Suprapubic skin (tissue), 4 donors: ENCODE results near the gene TAS2R3. TPM values are rescaled to one million over a fixed set of nuclear protein-coding genes. Genes with fewer than 3 reads are reported as not detected.

Source experiments
- DNase-seq, 2 donors: peaks; one replicate each; pipeline ENCODE4 v3.0.0-alpha.2; 2019; ENCODE audit warnings: low spot score in 2 of 2
- H3K27ac ChIP-seq: fragments of 200-600 bp; sonication (generic); one replicate; pipeline ENCODE4 v1.5.1; 2019
- H3K27me3 ChIP-seq: fragments of 200-600 bp; sonication (generic); one replicate; pipeline ENCODE4 v1.5.1; 2019
- H3K36me3 ChIP-seq: fragments of 200-600 bp; sonication (generic); one replicate; pipeline ENCODE4 v1.5.1; 2019
- H3K4me1 ChIP-seq: fragments of 200-600 bp; sonication (generic); one replicate; pipeline ENCODE4 v1.5.1; 2019
- H3K4me3 ChIP-seq: fragments of 200-600 bp; sonication (generic); one replicate; pipeline ENCODE4 v1.5.1; 2019; ENCODE audit warnings: mild to moderate bottlenecking
- H3K9me3 ChIP-seq: fragments of 200-600 bp; sonication (generic); one replicate; pipeline ENCODE4 v1.5.1; 2019
- CTCF ChIP-seq, 2 donors: fragments of 200-600 bp in 1 of 2; fragments of 450-650 bp in 1 of 2; sonication (generic) in 1 of 2; IDR thresholded peaks; one replicate each; pipeline ENCODE4 v1.5.1; 2016 to 2019; ENCODE audit warnings: antibody characterized with exemption in 2 of 2, mild to moderate bottlenecking in 1 of 2, moderate library complexity in 1 of 2
- EP300 ChIP-seq: sonication (generic); formaldehyde crosslinking; IDR thresholded peaks from one replicate; pipeline ENCODE4 v1.6.1; 2017; ENCODE audit warnings: antibody characterized with exemption
- POLR2A ChIP-seq, 2 donors: fragments of 450-650 bp; IDR thresholded peaks; one replicate each; pipeline ENCODE4 v1.6.1; 2017; ENCODE audit warnings: antibody characterized with exemption in 2 of 2, mild to moderate bottlenecking in 2 of 2, moderate library complexity in 2 of 2
- POLR2AphosphoS5 ChIP-seq, 3 donors: sonication (generic); formaldehyde crosslinking; IDR thresholded peaks; one replicate each; pipeline ENCODE4 v1.6.1; 2017; ENCODE audit warnings: antibody characterized with exemption in 3 of 3
- WGBS: methylation state at CpG from one replicate; pipeline ENCODE4 v1.1.5; 2018; 5-methylcytosine and 5-hydroxymethylcytosine counted together
- total RNA-seq, 4 donors: library from RNA; depleted of rRNA; stranded (reverse); fragments of >200 nt; gene quantifications; one replicate each; pipeline ENCODE4 v1.1.0, GENCODE V29; 2016

Gene TAS2R3
- total RNA-seq: 1 to 10 TPM; 1.1 to 7.5 (median 3.4) TPM

GRCh38 chr7:141763797-141764196, at the start of gene TAS2R3:
TAS2R3 (plus strand) TSS chr7:141764097; CDS start chr7:141764159, 62 bp downstream.
- TF ChIP-seq CTCF (IDR thresholded peaks at IDR 0.05): no peak
- no peak for TF ChIP-seq POLR2AphosphoS5 (IDR thresholded peaks at IDR 0.05)
- no peak for TF ChIP-seq EP300
- TF ChIP-seq POLR2A (IDR thresholded peaks at IDR 0.05): no peak
- 96% methylated on average over 3 of the region's 3 CpGs for WGBS

GRCh38 chr7:141714571-141714970, 49.3 kb upstream of the TAS2R3 start:
- Histone ChIP-seq H3K9me3 (no peaks in the 10 kb centered on the region), H3K36me3 (no peaks in the 10 kb centered on the region), H3K27me3 (no peaks in the 10 kb centered on the region), H3K4me1 (no peaks in the 10 kb centered on the region), H3K4me3 (no peak overlapping the region), H3K27ac (no peak overlapping the region)
- WGBS: 74% methylated on average over 2 of the region's 2 CpGs
- TF ChIP-seq EP300 (no peak), CTCF (IDR thresholded peaks at IDR 0.05) (no peak), POLR2A (IDR thresholded peaks at IDR 0.05) (no peak), POLR2AphosphoS5 (IDR thresholded peaks at IDR 0.05) (no peak)
- no peak for DNase-seq

More at GRCh38 chr7:141763797-141764196, at the start of gene TAS2R3:
- no peak for DNase-seq
- no peaks in the 10 kb centered on the region for H3K4me1 ChIP-seq
- H3K27me3 ChIP-seq: no peaks in the 10 kb centered on the region
- H3K36me3 ChIP-seq: peaks cover 39% of the 10 kb centered on the region
- no peak within 1 kb of the TSS for H3K4me3 ChIP-seq
- H3K9me3 ChIP-seq: no peaks in the 10 kb centered on the region
- H3K27ac ChIP-seq: no peak within 1 kb of the TSS

- H3K9me3 ChIP-seq: no peaks in the 10 kb centered on the region
- no peak overlapping the region for H3K27ac ChIP-seq
- WGBS: 85% methylated on average over 4 of the region's 4 CpGs
- no peak overlapping the region for H3K4me3 ChIP-seq
- H3K36me3 ChIP-seq: no peaks in the 10 kb centered on the region
- no peaks in the 10 kb centered on the region for H3K27me3 ChIP-seq
- no peak for DNase-seq
- TF ChIP-seq POLR2A (IDR thresholded peaks at IDR 0.05) (no peak), POLR2AphosphoS5 (IDR thresholded peaks at IDR 0.05) (no peak), EP300 (no peak), CTCF (IDR thresholded peaks at IDR 0.05) (no peak)
- H3K4me1 ChIP-seq: no peaks in the 10 kb centered on the region
Measured at GRCh38 chr7:141715018-141715417, 48.9 kb upstream of the TAS2R3 start.

- DNase-seq: no peak
- no peak for TF ChIP-seq POLR2A (IDR thresholded peaks at IDR 0.05)
- TF ChIP-seq EP300: no peak
- no peak for TF ChIP-seq CTCF (IDR thresholded peaks at IDR 0.05)
- TF ChIP-seq POLR2AphosphoS5 (IDR thresholded peaks at IDR 0.05): no peak
- Histone ChIP-seq H3K4me3 (no peak overlapping the region), H3K4me1 (no peaks in the 10 kb centered on the region), H3K27ac (no peak overlapping the region), H3K27me3 (no peaks in the 10 kb centered on the region), H3K36me3 (no peaks in the 10 kb centered on the region), H3K9me3 (no peaks in the 10 kb centered on the region)
- 77% methylated on average over 6 of the region's 6 CpGs for WGBS
Measured at GRCh38 chr7:141715794-141716689, 47.9 kb upstream of the TAS2R3 start.

- no peak overlapping the region for H3K27ac ChIP-seq
- H3K4me3 ChIP-seq: no peak overlapping the region
- TF ChIP-seq EP300 (no peak), POLR2A (IDR thresholded peaks at IDR 0.05) (no peak), POLR2AphosphoS5 (IDR thresholded peaks at IDR 0.05) (no peak), CTCF (IDR thresholded peaks at IDR 0.05) (no peak)
- WGBS: 95% methylated on average over 1 of the region's 1 CpG
- no peaks in the 10 kb centered on the region for H3K36me3 ChIP-seq
- no peaks in the 10 kb centered on the region for H3K27me3 ChIP-seq
- H3K4me1 ChIP-seq: no peaks in the 10 kb centered on the region
- no peaks in the 10 kb centered on the region for H3K9me3 ChIP-seq
- DNase-seq: no peak
Measured at GRCh38 chr7:141717450-141717849, 46.4 kb upstream of the TAS2R3 start.
